H9 (cell line): Measurements from ENCODE around the gene PADI6. TPM values are rescaled to one million over a fixed set of nuclear protein-coding genes. Genes with fewer than 3 reads are reported as not detected.

Source experiments
- DNase-seq: peaks from one replicate; pipeline ENCODE4 v3.0.0-alpha.2; 2017
- H2AFZ ChIP-seq: one replicate; pipeline ENCODE4 v1.6.1; 2013; ENCODE audit warnings: mild to moderate bottlenecking, low read length, control low read depth, moderate library complexity
- H2AK5ac ChIP-seq: 2 replicates; pipeline ENCODE4 v1.6.1; 2013; ENCODE audit warnings: low read length, control low read depth, mixed read lengths; ENCODE audit not compliant: insufficient read length
- H2BK120ac ChIP-seq: one replicate; pipeline ENCODE4 v1.6.1; 2013; ENCODE audit warnings: low read depth, mild to moderate bottlenecking, low read length, control low read depth, inconsistent platforms; ENCODE audit not compliant: poor library complexity, severe bottlenecking
- H2BK12ac ChIP-seq: 2 replicates; pipeline ENCODE4 v1.6.1; 2013; ENCODE audit warnings: low read length, control low read depth, mixed read lengths, low read depth; ENCODE audit not compliant: insufficient read length
- H2BK15ac ChIP-seq: 2 replicates; pipeline ENCODE4 v1.6.1; 2013; ENCODE audit warnings: low read depth, low read length, control low read depth
- H2BK20ac ChIP-seq: one replicate; pipeline ENCODE4 v1.6.1; 2013; ENCODE audit warnings: low read depth, mild to moderate bottlenecking, low read length, control low read depth, inconsistent platforms; ENCODE audit not compliant: poor library complexity, severe bottlenecking
- H2BK5ac ChIP-seq: 2 replicates; pipeline ENCODE4 v1.6.1; 2013; ENCODE audit warnings: low read length, control low read depth, mixed read lengths; ENCODE audit not compliant: insufficient read length
- H3K14ac ChIP-seq: 2 replicates; pipeline ENCODE4 v1.6.1; 2013; ENCODE audit warnings: low read length, control low read depth; ENCODE audit not compliant: insufficient read depth
- H3K18ac ChIP-seq: 2 replicates; pipeline ENCODE4 v1.6.1; 2013; ENCODE audit warnings: low read depth, mild to moderate bottlenecking, mixed read lengths, low read length, control low read depth; ENCODE audit not compliant: insufficient read length
- H3K23ac ChIP-seq: 2 replicates; pipeline ENCODE4 v1.6.1; 2013; ENCODE audit warnings: low read length, control low read depth, mixed read lengths, low read depth; ENCODE audit not compliant: insufficient read length
- H3K23me2 ChIP-seq: 2 replicates; pipeline ENCODE4 v1.6.1; 2013; ENCODE audit warnings: low read depth, mild to moderate bottlenecking, mixed read lengths, low read length, control low read depth; ENCODE audit not compliant: insufficient read length, poor library complexity, severe bottlenecking
- H3K27ac ChIP-seq: 2 replicates; pipeline ENCODE4 v1.5.1; 2013; ENCODE audit warnings: low read length, control low read depth, mixed read lengths, low read depth; ENCODE audit not compliant: insufficient read length
- H3K27me3 ChIP-seq: 2 replicates; pipeline ENCODE4 v1.6.1; 2013; ENCODE audit warnings: low read length, control low read depth, inconsistent platforms; ENCODE audit not compliant: insufficient read depth
- H3K4ac ChIP-seq: 2 replicates; pipeline ENCODE4 v1.6.1; 2013; ENCODE audit warnings: low read depth, mild to moderate bottlenecking, control low read depth, inconsistent platforms, low read length, moderate library complexity
- H3K4me1 ChIP-seq: 2 replicates; pipeline ENCODE4 v1.6.1; 2013; ENCODE audit warnings: low read length, control low read depth, inconsistent platforms; ENCODE audit not compliant: insufficient read depth
- H3K4me2 ChIP-seq: 2 replicates; pipeline ENCODE4 v1.6.1; 2013; ENCODE audit warnings: low read length, control low read depth, mixed read lengths; ENCODE audit not compliant: insufficient read length, insufficient read depth
- H3K56ac ChIP-seq: 2 replicates; pipeline ENCODE4 v1.6.1; 2013; ENCODE audit warnings: low read depth, mild to moderate bottlenecking, mixed read lengths, low read length, control low read depth; ENCODE audit not compliant: insufficient read length
- H3K79me1 ChIP-seq: 2 replicates; pipeline ENCODE4 v1.6.1; 2013; ENCODE audit warnings: low read depth, mild to moderate bottlenecking, moderate library complexity, low read length, control low read depth, inconsistent platforms; ENCODE audit not compliant: insufficient read depth, poor library complexity, severe bottlenecking
- H3K79me2 ChIP-seq: 2 replicates; pipeline ENCODE4 v1.6.1; 2013; ENCODE audit warnings: low read length, control low read depth, inconsistent platforms; ENCODE audit not compliant: insufficient read depth
- H3K9ac ChIP-seq: 2 replicates; pipeline ENCODE4 v1.6.1; 2013; ENCODE audit warnings: low read length, control low read depth, mixed read lengths; ENCODE audit not compliant: insufficient read length; ENCODE audit errors: extremely low read depth
- H3K9me3 ChIP-seq: one replicate; pipeline ENCODE4 v1.6.1; 2013; ENCODE audit warnings: low read depth, low read length, inconsistent platforms; ENCODE audit not compliant: control insufficient read depth
- H3T11ph ChIP-seq: one replicate; pipeline ENCODE4 v1.6.1; 2013; ENCODE audit warnings: mild to moderate bottlenecking, low read length, control low read depth, inconsistent platforms
- H4K20me1 ChIP-seq: one replicate; pipeline ENCODE4 v1.6.1; 2013; ENCODE audit not compliant: control insufficient read depth, insufficient read length, insufficient read depth
- H4K5ac ChIP-seq: 2 replicates; pipeline ENCODE4 v1.6.1; 2013; ENCODE audit warnings: low read depth, mild to moderate bottlenecking, mixed read lengths, low read length, control low read depth; ENCODE audit not compliant: insufficient read length
- H4K8ac ChIP-seq: replicated peaks from 2 replicates; pipeline ENCODE4 v1.6.1; 2013; ENCODE audit warnings: low read length, control low read depth, mixed read lengths, low read depth; ENCODE audit not compliant: insufficient read length
- H4K91ac ChIP-seq: 2 replicates; pipeline ENCODE4 v1.6.1; 2013; ENCODE audit warnings: low read depth, mild to moderate bottlenecking, moderate library complexity, mixed read lengths, low read length, control low read depth; ENCODE audit not compliant: insufficient read length
- H3K27ac Mint-ChIP-seq, 3 experiments: 2 replicates in 2 of 3; 3 replicates in 1 of 3; pipeline ENCODE4 v1.8.0; 2020 to 2021; ENCODE audit warnings: mixed read lengths in 3 of 3, mild to moderate bottlenecking in 1 of 3, moderate library complexity in 1 of 3
- H3K27me3 Mint-ChIP-seq: 2 replicates; pipeline ENCODE4 v1.8.0; 2021; ENCODE audit warnings: low read depth, mild to moderate bottlenecking, moderate library complexity, mixed read lengths
- H3K36me3 Mint-ChIP-seq, 3 experiments: 2 replicates in 2 of 3; 3 replicates in 1 of 3; pipeline ENCODE4 v1.8.0; 2020 to 2021; ENCODE audit warnings: low read depth in 3 of 3, mixed read lengths in 3 of 3; ENCODE audit not compliant: insufficient read depth in 1 of 3
- H3K4me1 Mint-ChIP-seq, 2 experiments: 2 replicates each; pipeline ENCODE4 v1.8.0; 2020; ENCODE audit warnings: mixed read lengths in 2 of 2
- H3K4me3 Mint-ChIP-seq, 2 experiments: 2 replicates in 1 of 2; 3 replicates in 1 of 2; pipeline ENCODE4 v1.8.0; 2020 to 2021; ENCODE audit warnings: mild to moderate bottlenecking in 2 of 2, mixed read lengths in 2 of 2, moderate library complexity in 1 of 2
- H3K9me3 Mint-ChIP-seq, 2 experiments: 2 replicates in 1 of 2; 3 replicates in 1 of 2; pipeline ENCODE4 v1.8.0; 2020; ENCODE audit warnings: mild to moderate bottlenecking in 2 of 2, mixed read lengths in 2 of 2, moderate library complexity in 1 of 2
- CTCF ChIP-seq: fragments of 200-600 bp; sonication (generic); conservative IDR thresholded peaks from 3 replicates; pipeline ENCODE4 v1.8.0; 2021; ENCODE audit warnings: antibody characterized with exemption, mild to moderate bottlenecking
- WGBS: extraction: QIAGEN DNeasy Blood & Tissue Kit; methylation state at CpG from one replicate; pipeline ENCODE4 v1.1.7; 2013; ENCODE audit warnings: missing lambda C conversion rate, low lambda C conversion rate, mixed read lengths; ENCODE audit not compliant: insufficient read length; ENCODE audit errors: extremely low coverage; 5-methylcytosine and 5-hydroxymethylcytosine counted together
- total RNA-seq: library from RNA; stranded (reverse); gene quantifications from 2 replicates; pipeline ENCODE4 v1.2.1, GENCODE V29; 2021

PADI6 gene
- total RNA-seq, 1 experiment from 2014 or later, result not detected

DNA sequence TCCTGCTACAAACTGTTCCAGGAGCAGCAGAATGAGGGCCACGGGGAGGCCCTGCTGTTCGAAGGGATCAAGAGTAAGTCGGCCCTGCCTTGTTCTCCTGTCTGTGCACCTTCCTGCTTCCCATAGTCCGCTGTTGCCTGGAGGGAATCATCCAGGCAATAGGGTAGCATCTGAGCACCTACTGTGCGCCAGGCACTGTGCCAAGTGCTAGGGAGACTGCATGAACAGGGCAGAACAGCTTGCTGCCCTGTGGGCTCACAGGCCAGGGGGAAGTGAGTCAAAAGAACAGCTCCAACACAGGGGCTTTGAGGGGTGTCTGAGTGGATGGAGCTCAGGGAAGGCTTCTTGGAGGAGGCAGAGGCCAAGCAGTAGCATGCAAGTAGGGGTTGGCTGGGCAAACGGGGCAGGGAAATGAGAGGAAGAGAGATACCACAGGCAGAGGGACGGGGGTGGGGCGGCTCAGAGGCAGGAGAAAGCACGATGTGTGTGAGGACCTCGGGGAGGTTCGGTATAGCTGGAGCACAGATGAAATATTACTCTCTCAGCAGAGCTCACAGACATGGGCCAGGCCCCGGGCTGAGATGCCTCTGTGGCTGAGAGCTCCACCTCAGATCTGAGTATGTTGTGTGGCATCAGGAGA lies 15.5 kb upstream of the PADI6 start:
- WGBS, result no CpG with 5 or more reads among the region's 12 CpGs
- Histone ChIP-seq H3K4me1 (no peaks in the 10 kb centered on the region), H3K23ac (no peak overlapping the region), H3K79me2 (no peaks in the 10 kb centered on the region), H3K56ac (no peak overlapping the region), H2AFZ (no peak overlapping the region), H2BK120ac (no peak overlapping the region), H4K20me1 (no peaks in the 10 kb centered on the region), H3T11ph (no peak overlapping the region), H3K9me3 (no peaks in the 10 kb centered on the region), H2BK12ac (no peak overlapping the region), H3K23me2 (no peaks in the 10 kb centered on the region), H3K27ac (no peak overlapping the region), H3K79me1 (no peaks in the 10 kb centered on the region), H2AK5ac (no peak overlapping the region), H3K27me3 (no peaks in the 10 kb centered on the region), H4K5ac (no peak overlapping the region), H3K9ac (no peak overlapping the region), H2BK20ac (no peak overlapping the region), H2BK15ac (no peak overlapping the region), H3K4ac (no peak overlapping the region), H3K4me2 (no peak overlapping the region), H3K14ac (no peak overlapping the region; the same call in 1 of the 2 replicates), H4K8ac (no peak overlapping the region), H2BK5ac (no peak overlapping the region), H4K91ac (no peak overlapping the region), H3K18ac (peak overlapping the region; percentile 5)
- H3K4me3 Mint-ChIP-seq, result no peak overlapping the region
- H3K9me3 Mint-ChIP-seq, result no peaks in the 10 kb centered on the region; a peak in 1 of 5 replicates
- peaks cover 8 to 15% of the 10 kb centered on the region in 2 experiments for H3K4me1 Mint-ChIP-seq
- H3K27me3 Mint-ChIP-seq, result peaks cover 13% of the 10 kb centered on the region
- TF ChIP-seq CTCF, result no peak
- no peaks in the 10 kb centered on the region for H3K36me3 Mint-ChIP-seq
- DNase-seq, result peak; percentile 29
- peak overlapping the region in 2 of 3 experiments; percentile 27 to 57; a peak in 3 of 7 replicates for H3K27ac Mint-ChIP-seq
